Muscle layer of colon (tissue), 2 donors: Measurements from ENCODE around the gene FBLN1.
"Not testable (repeated sequence)": the region's sequence is repeated elsewhere in the genome, so short reads cannot be mapped to it uniquely, and the experiment has no call there.

Experiments used
- H3K27ac ChIP-seq: one replicate; pipeline ENCODE4 v1.7.0; 2013; ENCODE audit warnings: low read depth, mild to moderate bottlenecking, low read length, moderate library complexity
- H3K27me3 ChIP-seq, 2 donors: one replicate each; pipeline ENCODE4 v1.7.0; 2013; ENCODE audit warnings: low read length in 2 of 2, mild to moderate bottlenecking in 2 of 2; ENCODE audit not compliant: insufficient read depth in 2 of 2, control insufficient read depth in 1 of 2
- H3K36me3 ChIP-seq: one replicate; pipeline ENCODE4 v1.7.0; 2013; ENCODE audit warnings: mild to moderate bottlenecking, low read length; ENCODE audit not compliant: insufficient read depth
- H3K4me1 ChIP-seq: one replicate; pipeline ENCODE4 v1.7.0; 2013; ENCODE audit warnings: mild to moderate bottlenecking, low read length; ENCODE audit not compliant: insufficient read depth
- H3K4me3 ChIP-seq, 2 donors: one replicate each; pipeline ENCODE4 v1.7.0; 2013; ENCODE audit warnings: low read length in 2 of 2, low read depth in 1 of 2, mild to moderate bottlenecking in 1 of 2, moderate library complexity in 1 of 2
- H3K9ac ChIP-seq: one replicate; pipeline ENCODE4 v1.7.0; 2013; ENCODE audit warnings: low read length
- H3K9me3 ChIP-seq: one replicate; pipeline ENCODE4 v1.7.0; 2013; ENCODE audit warnings: mild to moderate bottlenecking, low read length
- donor health status: abdominal sarcoma.
- donor health status: Adenocarcinoma of cecum.

FBLN1 gene

DNA sequence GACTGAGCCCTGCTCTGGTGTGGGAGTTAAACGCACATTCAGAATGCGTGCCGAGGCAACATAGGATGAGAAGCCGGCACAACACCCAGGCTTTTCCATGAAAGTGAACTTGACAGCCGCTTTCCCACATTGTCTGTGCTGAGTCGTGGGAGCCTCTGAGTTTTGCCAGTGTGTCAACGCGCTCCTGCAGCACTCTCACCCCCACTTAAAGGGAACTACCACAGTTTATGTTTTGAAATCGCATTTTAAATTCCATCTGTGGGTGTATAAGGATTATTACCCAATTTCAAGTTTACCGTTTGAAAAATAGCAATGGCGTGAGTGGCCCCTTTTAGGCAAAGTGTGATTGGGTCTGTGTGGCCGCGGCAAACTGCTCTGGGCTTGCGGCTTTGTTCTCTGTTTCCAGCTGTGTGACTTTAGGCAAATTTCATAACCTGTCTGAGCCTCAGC is 81.5 kb downstream of the FBLN1 start:
- Histone ChIP-seq H3K4me3 (no peak overlapping the region), H3K9ac (no peak overlapping the region), H3K4me1 (no peaks in the 10 kb centered on the region), H3K36me3 (no peaks in the 10 kb centered on the region), H3K27ac (no peak overlapping the region), H3K9me3 (no peaks in the 10 kb centered on the region), H3K27me3 (no peaks in the 10 kb centered on the region)

DNA sequence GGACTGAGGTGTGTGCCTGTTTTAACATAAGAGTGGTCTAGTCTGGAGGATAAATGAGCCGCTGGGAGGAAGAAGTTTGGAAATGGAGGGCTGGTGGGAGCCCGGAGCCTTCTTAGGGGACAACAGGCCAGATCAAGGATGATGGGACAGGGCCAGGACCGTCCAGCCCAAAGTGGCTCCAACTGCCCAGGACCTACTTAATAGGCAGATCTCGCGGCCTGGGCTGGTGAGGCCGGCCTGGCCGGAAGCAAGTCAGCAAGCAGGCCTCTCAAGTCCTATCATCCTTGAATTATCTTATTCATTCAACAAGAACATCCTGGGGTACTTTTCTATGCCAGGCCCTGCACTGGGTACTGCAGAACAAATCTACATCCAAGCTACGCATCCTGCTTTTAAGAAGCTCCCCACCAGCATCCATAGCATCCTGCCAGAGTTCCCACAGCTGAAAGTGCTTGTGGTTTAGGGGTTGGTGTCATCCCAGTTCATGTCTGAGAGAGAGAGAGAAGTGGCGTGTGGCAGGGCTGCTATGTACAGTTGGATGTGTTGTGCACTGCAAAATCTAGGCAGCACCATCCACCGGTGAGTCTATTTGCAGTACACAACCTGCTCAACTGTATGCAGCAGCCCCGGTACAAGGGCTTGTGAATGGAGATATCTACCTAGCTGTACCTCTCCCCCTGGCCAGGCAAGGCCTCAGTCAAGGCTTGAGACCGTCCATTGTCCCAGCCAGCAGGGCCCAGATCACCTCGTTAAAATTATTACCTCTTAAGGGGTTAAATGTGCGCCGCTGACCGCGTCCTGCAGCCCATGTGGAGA is 82.1 kb downstream of the FBLN1 start:
- H3K36me3 ChIP-seq, result no peaks in the 10 kb centered on the region
- H3K9me3 ChIP-seq, result no peaks in the 10 kb centered on the region
- H3K27me3 ChIP-seq, result no peaks in the 10 kb centered on the region
- no peaks in the 10 kb centered on the region for H3K4me1 ChIP-seq
- H3K9ac ChIP-seq, result no peak overlapping the region
- H3K4me3 ChIP-seq, result no peak overlapping the region
- H3K27ac ChIP-seq, result no peak overlapping the region

DNA sequence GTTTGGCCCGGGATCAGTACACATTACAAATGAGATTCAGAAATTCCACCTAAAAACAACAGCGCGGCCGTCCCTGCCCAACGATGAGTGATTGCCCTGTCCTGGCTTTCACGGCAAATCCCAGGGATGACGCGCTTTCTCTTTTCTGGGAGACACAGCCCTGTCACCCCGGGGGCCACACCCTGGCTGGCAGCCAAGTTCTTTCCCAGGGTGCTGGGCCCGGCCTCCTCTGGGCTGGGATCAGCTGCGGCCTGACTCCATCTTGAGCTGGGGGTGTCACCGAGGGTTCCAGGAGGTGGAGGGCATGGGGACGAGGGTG is 82.7 kb downstream of the FBLN1 start:
- Histone ChIP-seq H3K27ac (no peak overlapping the region), H3K9me3 (no peaks in the 10 kb centered on the region), H3K36me3 (no peaks in the 10 kb centered on the region), H3K27me3 (no peaks in the 10 kb centered on the region), H3K9ac (no peak overlapping the region), H3K4me3 (no peak overlapping the region), H3K4me1 (no peaks in the 10 kb centered on the region)

DNA sequence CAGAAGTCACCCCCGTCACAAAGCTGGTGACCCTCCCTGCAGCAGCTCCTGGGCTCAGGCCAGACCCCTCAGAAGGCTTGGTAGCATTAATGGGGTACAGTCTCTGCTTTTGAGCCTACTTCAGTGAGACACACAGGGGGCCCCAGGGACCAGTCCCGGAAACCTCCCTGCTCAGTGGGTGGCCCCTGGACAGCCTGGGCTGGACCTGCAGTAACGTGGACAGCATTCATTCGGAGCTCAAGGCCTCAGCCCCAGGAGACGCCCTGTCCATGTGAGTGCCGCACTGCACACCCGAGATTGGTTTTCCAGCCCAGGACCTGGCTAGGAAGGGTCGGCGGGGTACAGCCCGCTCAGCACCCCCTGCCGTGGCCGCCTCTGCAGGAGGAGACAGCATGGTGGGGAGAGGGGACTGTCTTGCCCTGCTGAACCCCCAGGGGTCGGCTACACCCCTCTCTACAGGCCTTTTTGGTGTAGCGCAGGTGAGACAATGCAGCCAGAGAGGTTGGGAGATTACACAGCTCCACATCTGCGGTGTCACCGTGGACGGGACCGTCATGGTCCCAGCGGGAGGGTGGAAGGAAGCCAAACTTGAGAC is 83.4 kb downstream of the FBLN1 start:
- no peak overlapping the region for H3K4me3 ChIP-seq
- no peak overlapping the region for H3K9ac ChIP-seq
- H3K27ac ChIP-seq, result no peak overlapping the region
- no peaks in the 10 kb centered on the region for H3K27me3 ChIP-seq
- no peaks in the 10 kb centered on the region for H3K9me3 ChIP-seq
- no peaks in the 10 kb centered on the region for H3K36me3 ChIP-seq
- no peaks in the 10 kb centered on the region for H3K4me1 ChIP-seq

DNA sequence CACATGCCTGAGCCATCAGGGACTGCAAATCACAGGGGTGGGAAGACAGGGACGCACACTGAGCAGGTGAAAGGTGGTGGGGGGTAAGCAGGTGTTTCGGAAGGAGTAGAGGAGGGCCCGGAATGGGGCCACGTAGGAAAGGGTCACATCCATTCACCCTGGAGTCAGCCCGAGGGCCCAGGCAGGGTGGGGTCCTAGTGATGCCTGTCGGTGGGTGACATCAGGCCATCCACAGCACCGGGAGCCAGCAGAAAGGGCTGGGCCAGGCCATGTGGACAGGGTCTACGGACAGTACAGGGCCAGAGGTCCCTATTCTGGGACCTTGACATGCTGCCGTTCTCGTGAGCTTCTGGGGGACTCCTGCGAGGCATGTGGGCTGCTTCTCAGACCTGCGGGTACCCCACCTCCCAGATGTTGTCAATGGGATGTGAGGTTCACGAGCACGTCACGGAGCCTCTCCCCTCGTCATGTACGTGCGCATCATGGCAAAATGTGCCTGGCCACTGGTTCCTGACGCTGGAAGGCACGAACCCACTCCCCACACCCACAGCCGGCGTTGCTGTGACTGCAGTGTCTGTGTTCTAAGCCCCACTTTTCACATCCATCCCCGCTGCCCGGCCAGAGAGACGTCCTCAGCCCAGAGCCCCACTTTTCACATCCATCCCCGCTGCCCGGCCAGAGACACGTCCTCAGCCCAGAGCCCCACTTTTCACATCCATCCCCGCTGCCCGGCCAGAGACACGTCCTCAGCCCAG is 84.1 kb downstream of the FBLN1 start:
- Histone ChIP-seq H3K4me3 (no peak overlapping the region), H3K27me3 (no peaks in the 10 kb centered on the region), H3K4me1 (no peaks in the 10 kb centered on the region), H3K9ac (no peak overlapping the region), H3K36me3 (no peaks in the 10 kb centered on the region), H3K27ac (no peak overlapping the region), H3K9me3 (no peaks in the 10 kb centered on the region)

DNA sequence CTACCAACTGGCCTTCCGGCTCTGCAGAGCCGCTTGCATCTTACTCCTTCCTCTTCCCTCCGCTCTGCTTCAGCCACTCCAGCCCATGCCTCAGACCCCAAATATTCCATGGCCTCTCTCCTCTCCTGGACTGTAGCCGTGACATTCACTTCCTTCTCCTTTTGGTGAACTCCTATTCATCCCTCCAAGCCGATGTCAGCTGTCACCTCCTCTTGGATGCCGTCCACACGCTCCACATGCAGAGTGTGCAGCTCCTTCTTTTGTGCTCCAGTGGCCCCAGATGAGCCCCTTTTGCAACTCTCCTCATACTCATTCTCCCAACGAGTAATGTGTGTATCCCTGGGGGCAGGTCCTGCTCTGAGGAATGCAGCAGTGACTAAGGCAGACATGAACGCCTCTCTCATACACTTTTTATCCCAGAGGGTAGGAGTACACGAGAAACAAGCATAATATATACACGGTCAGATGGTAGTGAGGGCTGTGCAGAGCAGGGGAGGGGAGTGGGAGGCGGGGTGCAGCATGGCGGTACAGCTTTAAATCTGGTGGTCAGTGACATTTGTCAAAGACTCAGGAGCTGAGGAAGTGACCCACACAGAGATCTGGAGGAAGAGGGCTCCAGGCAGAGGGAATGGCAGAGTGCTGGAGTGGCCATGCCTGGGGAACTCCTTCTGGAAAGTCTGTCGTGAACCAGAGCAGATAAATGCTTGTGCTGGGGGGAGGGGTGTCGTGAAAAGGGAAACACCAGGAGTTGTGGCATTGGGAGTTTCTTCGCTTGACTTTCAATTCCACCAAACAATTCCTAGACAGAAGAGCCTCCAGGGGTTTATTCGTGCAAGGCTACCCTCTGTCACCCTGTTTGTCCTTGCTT is 85.2 kb downstream of the FBLN1 start:
- H3K36me3 ChIP-seq, result no peaks in the 10 kb centered on the region
- no peak overlapping the region for H3K9ac ChIP-seq
- no peaks in the 10 kb centered on the region for H3K4me1 ChIP-seq
- H3K27ac ChIP-seq, result no peak overlapping the region
- no peak overlapping the region for H3K4me3 ChIP-seq
- H3K9me3 ChIP-seq, result no peaks in the 10 kb centered on the region
- no peaks in the 10 kb centered on the region for H3K27me3 ChIP-seq

DNA sequence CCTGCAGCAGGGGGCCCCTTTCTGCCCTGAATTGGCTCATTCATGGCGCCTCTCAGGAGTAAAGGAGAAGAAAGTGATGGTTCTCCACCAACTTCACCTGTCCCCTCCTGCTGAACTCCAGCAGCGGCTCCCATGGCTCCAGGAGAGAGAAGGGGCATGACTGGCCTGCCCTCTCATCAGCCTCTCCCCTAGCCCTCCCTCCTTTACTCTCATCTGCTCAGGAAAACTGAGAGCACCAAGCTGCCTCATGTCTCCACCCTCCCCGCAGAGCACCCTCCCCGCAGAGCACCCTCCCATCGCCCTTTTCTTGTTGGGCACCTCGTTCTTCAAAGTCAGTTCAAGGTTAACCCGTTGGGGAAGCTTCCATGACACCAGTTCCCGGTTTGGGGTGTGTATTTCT is 86.9 kb downstream of the FBLN1 start:
- H3K36me3 ChIP-seq, result no peaks in the 10 kb centered on the region
- no peaks in the 10 kb centered on the region for H3K4me1 ChIP-seq
- no peaks in the 10 kb centered on the region for H3K9me3 ChIP-seq
- H3K27ac ChIP-seq, result no peak overlapping the region
- no peak overlapping the region for H3K9ac ChIP-seq
- no peaks in the 10 kb centered on the region for H3K27me3 ChIP-seq
- H3K4me3 ChIP-seq, result no peak overlapping the region

DNA sequence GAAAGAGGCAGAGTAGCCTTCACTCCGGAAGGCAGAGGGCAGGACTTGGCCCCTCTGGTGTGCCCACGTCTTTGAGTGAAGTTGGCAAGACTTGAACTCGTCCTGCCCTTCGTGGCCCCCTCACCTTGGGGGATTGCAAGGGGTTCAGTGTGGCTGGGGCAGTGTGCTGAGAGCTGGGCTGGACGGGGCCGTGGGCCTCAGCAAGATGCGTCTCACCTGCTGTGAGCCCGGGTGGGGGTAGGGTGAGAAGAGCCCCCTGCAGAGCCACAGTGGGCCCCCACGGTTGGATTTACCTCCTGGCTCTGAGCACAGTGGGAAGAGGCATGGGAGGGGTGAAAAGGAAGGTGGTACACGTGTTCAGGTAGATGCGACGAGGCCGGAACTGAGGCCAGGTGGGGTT is 87.6 kb downstream of the FBLN1 start:
- no peak overlapping the region for H3K9ac ChIP-seq
- H3K27me3 ChIP-seq, result no peaks in the 10 kb centered on the region
- no peak overlapping the region for H3K27ac ChIP-seq
- H3K9me3 ChIP-seq, result no peaks in the 10 kb centered on the region
- no peak overlapping the region for H3K4me3 ChIP-seq
- no peaks in the 10 kb centered on the region for H3K4me1 ChIP-seq
- H3K36me3 ChIP-seq, result no peaks in the 10 kb centered on the region

DNA sequence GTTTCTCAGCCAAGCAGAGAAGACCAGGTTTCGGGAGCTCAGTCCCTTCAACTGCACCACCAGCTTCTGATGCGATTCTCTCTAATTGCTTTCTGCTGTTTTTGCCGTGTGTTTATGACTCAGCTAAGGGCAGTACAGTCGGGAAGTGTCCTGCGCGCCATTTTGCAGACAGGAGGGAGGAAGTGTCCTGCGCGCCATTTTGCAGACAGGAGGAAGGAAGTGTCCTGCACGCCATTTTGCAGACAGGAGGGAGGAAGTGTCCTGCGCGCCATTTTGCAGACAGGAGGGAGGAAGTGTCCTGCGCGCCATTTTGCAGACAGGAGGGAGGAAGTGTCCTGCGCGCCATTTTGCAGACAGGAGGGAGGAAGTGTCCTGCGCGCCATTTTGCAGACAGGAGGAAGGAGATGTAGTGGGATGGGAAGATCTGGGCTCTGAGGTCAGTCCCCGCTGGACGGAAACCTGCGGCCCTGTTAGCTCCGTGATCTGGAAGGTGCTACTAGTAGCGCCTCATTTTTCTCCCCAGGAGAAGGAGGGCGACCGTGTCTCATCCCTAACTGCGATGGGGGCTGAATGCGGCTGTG is 89.0 kb downstream of the FBLN1 start:
- not testable (repeated sequence) for H3K9me3 ChIP-seq, H3K4me3 ChIP-seq, H3K4me1 ChIP-seq, H3K9ac ChIP-seq, H3K27me3 ChIP-seq, H3K36me3 ChIP-seq, H3K27ac ChIP-seq

DNA sequence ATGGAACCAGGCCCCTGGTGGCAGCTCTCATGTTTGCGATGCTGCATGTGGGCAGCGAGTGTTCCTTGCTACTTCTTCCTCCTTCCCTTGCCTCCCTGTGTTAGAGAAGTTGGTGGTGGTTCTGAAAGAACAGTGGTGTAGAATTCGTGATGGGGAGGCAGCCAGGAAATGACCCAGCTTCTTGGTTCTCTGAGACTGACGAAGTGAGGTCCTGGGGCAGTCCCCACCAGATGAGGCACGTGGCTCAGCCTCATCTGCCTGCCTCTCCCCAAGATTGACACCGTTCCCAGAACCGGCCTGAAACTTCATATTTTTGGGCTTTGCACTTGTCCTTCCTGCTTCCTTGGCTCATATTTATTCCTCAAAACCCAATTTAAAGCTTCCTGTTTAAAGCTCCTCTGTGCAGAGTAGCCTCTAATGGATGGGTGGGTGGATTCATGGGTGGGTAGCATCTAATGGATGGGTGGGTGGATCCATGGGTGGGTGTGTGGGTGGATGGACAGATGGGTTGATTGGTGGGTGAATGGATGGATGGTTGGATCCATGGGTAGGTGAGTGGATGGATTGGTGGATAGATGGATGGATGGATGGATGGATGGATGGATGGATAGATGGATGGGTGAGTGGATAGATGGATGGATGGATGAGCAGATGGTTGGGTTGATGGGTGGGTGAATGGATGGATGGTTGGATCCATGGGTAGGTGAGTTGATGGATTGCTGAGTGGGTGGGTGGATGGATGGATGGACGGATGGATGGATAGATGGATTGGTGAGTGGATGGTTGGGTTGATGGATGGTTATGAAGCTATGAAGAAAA is 91.6 kb downstream of the FBLN1 start:
- Histone ChIP-seq H3K9me3 (no peaks in the 10 kb centered on the region), H3K4me1 (no peaks in the 10 kb centered on the region), H3K27ac (no peak overlapping the region), H3K36me3 (no peaks in the 10 kb centered on the region), H3K9ac (no peak overlapping the region), H3K4me3 (no peak overlapping the region), H3K27me3 (no peaks in the 10 kb centered on the region)
